Measurements from ENCODE around the gene TRERF1. TPM values are rescaled to one million over a fixed set of nuclear protein-coding genes. Genes with fewer than 3 reads are reported as not detected.
A peak's percentile ranks its signal among the peaks of the same experiment; 100 is the strongest.

The TRERF1 gene
- total and polyA plus RNA-seq, 2 experiments from 2014 or later: 11.2 to 20.6 TPM

DNA sequence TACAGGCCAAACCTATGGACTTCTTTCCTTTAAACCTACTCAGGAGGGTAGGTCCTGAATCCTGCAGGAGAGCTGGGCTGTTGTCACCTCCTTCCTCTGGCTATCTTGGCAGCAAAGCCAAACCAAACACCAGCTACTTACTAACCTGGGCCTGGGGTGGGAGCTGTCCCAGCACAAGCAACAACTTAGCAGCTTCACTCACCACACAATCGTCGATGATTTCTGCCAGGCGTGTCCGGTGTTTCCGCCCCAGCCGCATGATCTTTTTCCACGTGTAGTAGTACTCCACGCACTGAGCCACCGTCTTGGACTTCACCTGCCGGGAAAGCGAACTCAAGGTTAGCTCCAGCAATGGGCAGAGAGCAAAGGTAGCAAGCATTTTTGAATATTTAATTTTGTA is 208.7 kb downstream of the TRERF1 start:
- H3K27me3 ChIP-seq (ENCODE audit: insufficient read depth): no peaks in the 10 kb centered on the region
- H3K27me3 Mint-ChIP-seq (ENCODE audit: insufficient read depth, low read depth, poor library complexity): peaks cover 5% of the 10 kb centered on the region
- no peaks in the 10 kb centered on the region; the same call in 2 of the 3 replicates for H3K9me3 Mint-ChIP-seq
- DNase-seq (ENCODE audit: low spot score) (no peak), ATAC-seq (no peak)
- no peak overlapping the region for H3K4me3 ChIP-seq
- H4K20me1 ChIP-seq (replicated peaks; ENCODE audit: insufficient read depth): no peaks in the 10 kb centered on the region
- H3K4me2 ChIP-seq: no peak overlapping the region
- H3K27ac Mint-ChIP-seq: no peak overlapping the region
- TF ChIP-seq ZNF331 (CRISPR knock-in tag; IDR thresholded peaks at IDR 0.05; ENCODE audit: low read depth): no peak
- no peak for TF ChIP-seq EZH2phosphoT487 (IDR thresholded peaks at IDR 0.05; ENCODE audit: unreplicated experiment)
- TF ChIP-seq, protein P1, sequence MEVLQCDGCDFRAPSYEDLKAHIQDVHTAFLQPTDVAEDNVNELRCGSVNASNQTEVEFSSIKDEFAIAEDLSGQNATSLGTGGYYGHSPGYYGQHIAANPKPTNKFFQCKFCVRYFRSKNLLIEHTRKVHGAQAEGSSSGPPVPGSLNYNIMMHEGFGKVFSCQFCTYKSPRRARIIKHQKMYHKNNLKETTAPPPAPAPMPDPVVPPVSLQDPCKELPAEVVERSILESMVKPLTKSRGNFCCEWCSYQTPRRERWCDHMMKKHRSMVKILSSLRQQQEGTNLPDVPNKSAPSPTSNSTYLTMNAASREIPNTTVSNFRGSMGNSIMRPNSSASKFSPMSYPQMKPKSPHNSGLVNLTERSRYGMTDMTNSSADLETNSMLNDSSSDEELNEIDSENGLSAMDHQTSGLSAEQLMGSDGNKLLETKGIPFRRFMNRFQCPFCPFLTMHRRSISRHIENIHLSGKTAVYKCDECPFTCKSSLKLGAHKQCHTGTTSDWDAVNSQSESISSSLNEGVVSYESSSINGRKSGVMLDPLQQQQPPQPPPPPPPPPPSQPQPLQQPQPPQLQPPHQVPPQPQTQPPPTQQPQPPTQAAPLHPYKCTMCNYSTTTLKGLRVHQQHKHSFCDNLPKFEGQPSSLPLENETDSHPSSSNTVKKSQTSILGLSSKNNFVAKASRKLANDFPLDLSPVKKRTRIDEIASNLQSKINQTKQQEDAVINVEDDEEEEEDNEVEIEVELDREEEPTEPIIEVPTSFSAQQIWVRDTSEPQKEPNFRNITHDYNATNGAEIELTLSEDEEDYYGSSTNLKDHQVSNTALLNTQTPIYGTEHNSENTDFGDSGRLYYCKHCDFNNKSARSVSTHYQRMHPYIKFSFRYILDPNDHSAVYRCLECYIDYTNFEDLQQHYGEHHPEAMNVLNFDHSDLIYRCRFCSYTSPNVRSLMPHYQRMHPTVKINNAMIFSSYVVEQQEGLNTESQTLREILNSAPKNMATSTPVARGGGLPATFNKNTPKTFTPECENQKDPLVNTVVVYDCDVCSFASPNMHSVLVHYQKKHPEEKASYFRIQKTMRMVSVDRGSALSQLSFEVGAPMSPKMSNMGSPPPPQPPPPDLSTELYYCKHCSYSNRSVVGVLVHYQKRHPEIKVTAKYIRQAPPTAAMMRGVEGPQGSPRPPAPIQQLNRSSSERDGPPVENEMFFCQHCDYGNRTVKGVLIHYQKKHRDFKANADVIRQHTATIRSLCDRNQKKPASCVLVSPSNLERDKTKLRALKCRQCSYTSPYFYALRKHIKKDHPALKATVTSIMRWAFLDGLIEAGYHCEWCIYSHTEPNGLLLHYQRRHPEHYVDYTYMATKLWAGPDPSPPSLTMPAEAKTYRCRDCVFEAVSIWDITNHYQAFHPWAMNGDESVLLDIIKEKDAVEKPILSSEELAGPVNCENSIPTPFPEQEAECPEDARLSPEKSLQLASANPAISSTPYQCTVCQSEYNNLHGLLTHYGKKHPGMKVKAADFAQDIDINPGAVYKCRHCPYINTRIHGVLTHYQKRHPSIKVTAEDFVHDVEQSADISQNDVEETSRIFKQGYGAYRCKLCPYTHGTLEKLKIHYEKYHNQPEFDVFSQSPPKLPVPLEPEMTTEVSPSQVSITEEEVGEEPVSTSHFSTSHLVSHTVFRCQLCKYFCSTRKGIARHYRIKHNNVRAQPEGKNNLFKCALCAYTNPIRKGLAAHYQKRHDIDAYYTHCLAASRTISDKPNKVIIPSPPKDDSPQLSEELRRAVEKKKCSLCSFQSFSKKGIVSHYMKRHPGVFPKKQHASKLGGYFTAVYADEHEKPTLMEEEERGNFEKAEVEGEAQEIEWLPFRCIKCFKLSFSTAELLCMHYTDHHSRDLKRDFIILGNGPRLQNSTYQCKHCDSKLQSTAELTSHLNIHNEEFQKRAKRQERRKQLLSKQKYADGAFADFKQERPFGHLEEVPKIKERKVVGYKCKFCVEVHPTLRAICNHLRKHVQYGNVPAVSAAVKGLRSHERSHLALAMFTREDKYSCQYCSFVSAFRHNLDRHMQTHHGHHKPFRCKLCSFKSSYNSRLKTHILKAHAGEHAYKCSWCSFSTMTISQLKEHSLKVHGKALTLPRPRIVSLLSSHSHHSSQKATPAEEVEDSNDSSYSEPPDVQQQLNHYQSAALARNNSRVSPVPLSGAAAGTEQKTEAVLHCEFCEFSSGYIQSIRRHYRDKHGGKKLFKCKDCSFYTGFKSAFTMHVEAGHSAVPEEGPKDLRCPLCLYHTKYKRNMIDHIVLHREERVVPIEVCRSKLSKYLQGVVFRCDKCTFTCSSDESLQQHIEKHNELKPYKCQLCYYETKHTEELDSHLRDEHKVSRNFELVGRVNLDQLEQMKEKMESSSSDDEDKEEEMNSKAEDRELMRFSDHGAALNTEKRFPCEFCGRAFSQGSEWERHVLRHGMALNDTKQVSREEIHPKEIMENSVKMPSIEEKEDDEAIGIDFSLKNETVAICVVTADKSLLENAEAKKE (CRISPR knock-in tag; IDR thresholded peaks at IDR 0.05): no peak
- no peak for TF ChIP-seq ZNF114 (CRISPR knock-in tag; IDR thresholded peaks at IDR 0.05)
- TF ChIP-seq, protein P2, sequence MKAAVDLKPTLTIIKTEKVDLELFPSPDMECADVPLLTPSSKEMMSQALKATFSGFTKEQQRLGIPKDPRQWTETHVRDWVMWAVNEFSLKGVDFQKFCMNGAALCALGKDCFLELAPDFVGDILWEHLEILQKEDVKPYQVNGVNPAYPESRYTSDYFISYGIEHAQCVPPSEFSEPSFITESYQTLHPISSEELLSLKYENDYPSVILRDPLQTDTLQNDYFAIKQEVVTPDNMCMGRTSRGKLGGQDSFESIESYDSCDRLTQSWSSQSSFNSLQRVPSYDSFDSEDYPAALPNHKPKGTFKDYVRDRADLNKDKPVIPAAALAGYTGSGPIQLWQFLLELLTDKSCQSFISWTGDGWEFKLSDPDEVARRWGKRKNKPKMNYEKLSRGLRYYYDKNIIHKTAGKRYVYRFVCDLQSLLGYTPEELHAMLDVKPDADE (IDR thresholded peaks at IDR 0.05): no peak
- TF ChIP-seq NANOG (IDR thresholded peaks at IDR 0.05; ENCODE audit: borderline replicate concordance): no peak
- no peak for TF ChIP-seq JUNB (IDR thresholded peaks at IDR 0.05; ENCODE audit: unreplicated experiment)
- no peak for TF ChIP-seq EZH2 (IDR thresholded peaks at IDR 0.05; ENCODE audit: low read depth, unreplicated experiment)
- no peak for TF ChIP-seq STAT1 (IDR thresholded peaks at IDR 0.05; ENCODE audit: unreplicated experiment)
- no peak for TF ChIP-seq POLR2AphosphoS5 (IDR thresholded peaks at IDR 0.05; ENCODE audit: low read depth)
- TF ChIP-seq, protein P3, sequence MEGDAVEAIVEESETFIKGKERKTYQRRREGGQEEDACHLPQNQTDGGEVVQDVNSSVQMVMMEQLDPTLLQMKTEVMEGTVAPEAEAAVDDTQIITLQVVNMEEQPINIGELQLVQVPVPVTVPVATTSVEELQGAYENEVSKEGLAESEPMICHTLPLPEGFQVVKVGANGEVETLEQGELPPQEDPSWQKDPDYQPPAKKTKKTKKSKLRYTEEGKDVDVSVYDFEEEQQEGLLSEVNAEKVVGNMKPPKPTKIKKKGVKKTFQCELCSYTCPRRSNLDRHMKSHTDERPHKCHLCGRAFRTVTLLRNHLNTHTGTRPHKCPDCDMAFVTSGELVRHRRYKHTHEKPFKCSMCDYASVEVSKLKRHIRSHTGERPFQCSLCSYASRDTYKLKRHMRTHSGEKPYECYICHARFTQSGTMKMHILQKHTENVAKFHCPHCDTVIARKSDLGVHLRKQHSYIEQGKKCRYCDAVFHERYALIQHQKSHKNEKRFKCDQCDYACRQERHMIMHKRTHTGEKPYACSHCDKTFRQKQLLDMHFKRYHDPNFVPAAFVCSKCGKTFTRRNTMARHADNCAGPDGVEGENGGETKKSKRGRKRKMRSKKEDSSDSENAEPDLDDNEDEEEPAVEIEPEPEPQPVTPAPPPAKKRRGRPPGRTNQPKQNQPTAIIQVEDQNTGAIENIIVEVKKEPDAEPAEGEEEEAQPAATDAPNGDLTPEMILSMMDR (conservative IDR thresholded peaks at IDR 0.05; ENCODE audit: low read depth in 2 of 2): no peak
- H3K4me3 Mint-ChIP-seq: no peak overlapping the region
- H3K36me3 Mint-ChIP-seq (ENCODE audit: low read depth): peaks cover 61% of the 10 kb centered on the region
- 0 out of 2 replicates have a peak, but pooled peaks cover 5% of the 10 kb centered on the region for H3K36me3 ChIP-seq (ENCODE audit: insufficient read depth)
- no peak overlapping the region for H2AFZ ChIP-seq
- no peaks in the 10 kb centered on the region for H3K79me2 ChIP-seq (replicated peaks; ENCODE audit: insufficient read depth)
- H3K4me1 ChIP-seq (ENCODE audit: insufficient read depth): peaks cover 11% of the 10 kb centered on the region
- peak overlapping the region; percentile 22; the same call in 1 of the 2 replicates for H3K27ac ChIP-seq (ENCODE audit: low read depth)
- no peaks in the 10 kb centered on the region for H3K9me2 ChIP-seq (ENCODE audit: insufficient read depth)
- peaks cover 15% of the 10 kb centered on the region for H3K4me1 Mint-ChIP-seq
- no peaks in the 10 kb centered on the region for H3F3A ChIP-seq (replicated peaks; ENCODE audit: low read depth)

Measured in GM23338 (cell line).